Activated T-cell treated with anti-CD3 and anti-CD28 coated beads, Interleukin-2, amount 50 U/mL, for 1 hour (primary cell): Measurements from ENCODE around the gene ARHGEF11.

Experiments used
- DNase-seq: peaks from one replicate; pipeline ENCODE4 v3.0.0-alpha.2; 2020

The ARHGEF11 gene

DNA sequence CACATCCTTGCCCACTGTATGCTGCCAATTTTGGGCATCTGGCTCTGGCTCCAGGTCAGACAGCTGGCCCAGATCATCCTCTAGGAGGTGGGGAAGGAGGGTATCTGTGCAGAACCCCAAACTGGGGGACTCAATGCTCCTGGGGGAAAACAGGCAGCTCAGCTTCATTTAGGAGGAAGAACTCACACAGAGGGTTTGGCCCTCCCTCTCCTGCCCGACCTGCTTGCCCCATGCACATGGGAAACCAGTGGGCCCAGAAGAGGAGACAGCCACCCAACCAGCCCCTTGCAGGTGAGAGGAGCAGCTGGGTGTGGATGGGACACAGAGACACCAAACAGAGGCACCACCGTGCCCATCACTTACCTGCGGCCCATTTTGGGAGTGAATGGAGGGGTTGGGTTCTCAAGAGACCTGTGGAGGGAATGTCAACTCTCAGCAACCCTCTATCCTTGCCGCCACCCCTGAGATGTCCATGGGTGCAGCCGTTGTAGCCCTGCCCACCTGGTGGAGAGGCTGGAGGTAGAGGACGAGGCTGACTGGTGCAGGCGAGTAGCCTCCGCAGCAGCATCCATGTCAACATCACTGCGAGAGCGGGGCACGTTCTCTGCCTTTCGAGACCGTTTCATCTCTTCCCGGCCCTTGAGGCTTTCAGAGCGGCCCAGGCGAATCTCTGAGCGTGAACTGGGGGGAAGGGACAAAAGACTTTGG lies 97.6 kb downstream of the ARHGEF11 start:
- DNase-seq: no peak

- DNase-seq: no peak
These were observed 98.4 kb downstream of the ARHGEF11 start for GRCh38 chr1:156947127-156947526.

DNA sequence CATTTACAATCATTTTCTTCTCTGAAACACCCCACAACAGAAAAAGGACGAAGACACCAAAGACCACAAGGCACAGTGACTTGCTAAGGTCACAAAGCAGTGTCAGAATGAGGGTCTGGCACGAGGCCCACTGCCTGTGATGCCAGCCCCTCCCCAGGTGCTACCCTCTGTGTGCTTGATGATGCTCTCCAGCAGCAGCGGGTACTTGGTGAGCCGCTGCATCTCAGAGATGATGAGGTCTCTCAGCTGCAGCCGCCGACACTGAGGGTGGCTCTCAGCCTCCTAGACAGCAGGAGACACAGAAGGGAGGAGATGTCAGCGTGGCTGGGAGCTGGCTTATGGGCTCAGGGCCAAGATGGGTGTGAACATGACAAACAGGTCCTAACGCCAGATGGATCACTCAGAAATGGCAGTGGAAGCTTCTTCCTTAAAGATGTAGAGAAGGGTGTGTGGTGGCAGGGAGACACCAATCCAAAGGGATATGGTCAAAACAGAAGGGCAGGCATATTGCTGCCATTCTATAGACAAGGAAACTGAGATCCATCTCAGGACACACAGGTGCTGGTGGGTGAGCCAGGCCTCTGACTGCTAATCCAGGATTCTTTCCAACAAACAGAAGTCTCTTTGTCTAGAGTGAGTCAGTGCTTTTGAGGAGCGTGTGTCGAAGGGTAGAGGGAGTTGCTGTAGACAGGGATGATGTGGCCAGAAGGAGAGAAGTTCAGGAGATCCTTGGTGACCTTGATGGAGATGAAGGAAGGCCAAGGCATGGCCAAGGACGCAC lies 99.5 kb downstream of the ARHGEF11 start:
- DNase-seq: no peak

- DNase-seq: no peak
These were observed 100.7 kb downstream of the ARHGEF11 start for GRCh38 chr1:156944848-156945247.

- DNase-seq: no peak
These were observed 101.3 kb downstream of the ARHGEF11 start for GRCh38 chr1:156944268-156944667.

DNA sequence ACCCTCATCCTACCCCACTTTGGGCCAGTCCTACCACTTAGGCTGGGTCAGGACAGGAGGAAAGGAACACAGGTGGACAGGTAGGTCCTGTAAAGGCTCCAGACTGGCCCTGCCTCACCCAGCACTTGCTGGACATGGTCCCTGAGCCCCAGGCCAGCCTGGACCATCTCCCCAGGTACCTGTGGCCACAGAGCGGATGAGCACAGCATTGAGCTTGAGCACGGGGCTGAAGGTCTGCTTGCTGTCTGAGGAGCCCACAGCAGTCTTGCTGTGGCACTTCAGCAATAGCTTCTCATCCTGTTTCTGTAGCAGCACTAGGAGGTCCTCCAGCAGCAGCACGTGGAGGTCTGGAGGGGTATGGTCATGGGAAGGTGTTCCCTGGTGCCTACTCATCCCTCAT lies 101.8 kb downstream of the ARHGEF11 start:
- DNase-seq: no peak

GRCh38 chr1:156942576-156942975 lies 103.0 kb downstream of the ARHGEF11 start:
- DNase-seq: no peak

DNA sequence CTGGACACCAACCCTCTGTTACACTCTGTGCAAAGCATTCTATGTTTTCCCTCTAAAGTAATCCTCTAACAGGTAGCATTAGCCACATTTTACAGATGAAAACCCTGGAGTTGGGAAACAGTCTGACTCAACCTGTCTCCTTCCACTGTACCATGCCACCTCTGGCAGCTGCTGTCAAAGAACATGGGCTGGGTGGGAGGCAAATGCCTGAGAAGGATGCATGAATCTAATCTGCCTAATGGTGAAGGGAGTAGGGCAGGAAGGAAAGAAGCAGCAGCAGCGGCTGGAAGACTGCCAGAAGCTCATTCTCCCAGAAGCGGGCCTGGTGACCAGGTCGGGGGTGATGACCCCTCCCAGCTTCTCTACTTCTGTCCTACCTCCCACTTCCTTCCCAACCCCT lies 103.4 kb downstream of the ARHGEF11 start:
- DNase-seq: no peak

DNA sequence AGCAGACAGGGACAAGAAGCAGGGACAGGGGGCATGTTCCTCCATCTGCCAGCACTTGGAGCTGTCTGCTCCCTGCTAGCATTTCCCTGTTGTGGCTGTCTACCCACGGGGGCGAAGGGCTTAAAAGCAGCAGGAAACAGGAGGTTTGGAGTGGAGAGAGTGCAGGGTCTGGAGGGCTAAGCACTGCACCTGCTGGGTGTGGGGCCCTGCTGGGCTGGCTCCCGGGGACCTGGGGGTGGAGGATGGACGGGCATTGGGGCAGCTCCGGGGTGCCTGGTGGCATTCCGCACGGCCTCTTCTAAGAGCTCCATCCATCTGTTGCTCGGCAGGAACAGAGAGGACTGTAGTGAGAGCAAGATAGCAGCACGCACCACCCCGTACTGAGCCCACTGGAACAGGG lies 103.9 kb downstream of the ARHGEF11 start:
- no peak for DNase-seq

GRCh38 chr1:156939786-156940334 lies 105.7 kb downstream of the ARHGEF11 start:
- DNase-seq: no peak

- DNase-seq: no peak
These were observed 106.7 kb downstream of the ARHGEF11 start for GRCh38 chr1:156938813-156939212.

DNA sequence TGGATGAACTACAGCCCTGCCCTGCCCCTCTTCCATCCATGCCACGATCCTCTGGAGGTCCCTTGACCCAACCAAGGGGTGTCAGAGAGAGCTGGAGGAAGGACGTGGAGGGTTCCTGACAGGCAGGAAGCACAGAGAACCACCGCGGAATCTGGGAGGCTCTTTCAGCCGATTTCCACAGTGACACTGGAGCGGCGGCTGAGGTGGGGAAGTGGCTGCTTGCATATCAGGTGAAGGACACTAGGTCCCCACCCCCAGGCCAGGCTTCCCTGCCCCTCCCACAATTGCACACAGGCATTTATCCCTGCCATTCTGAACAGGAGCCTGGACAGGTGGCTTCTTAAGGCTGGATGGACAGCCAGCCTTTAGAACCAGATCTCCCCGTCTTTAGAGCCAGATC lies 107.7 kb downstream of the ARHGEF11 start:
- DNase-seq: no peak

- no peak for DNase-seq
These were observed 108.8 kb downstream of the ARHGEF11 start for GRCh38 chr1:156936721-156937220.

- no peak for DNase-seq
These were observed 109.4 kb downstream of the ARHGEF11 start for GRCh38 chr1:156936191-156936590.

GRCh38 chr1:156935505-156936128 lies 109.9 kb downstream of the ARHGEF11 start:
- DNase-seq: no peak

DNA sequence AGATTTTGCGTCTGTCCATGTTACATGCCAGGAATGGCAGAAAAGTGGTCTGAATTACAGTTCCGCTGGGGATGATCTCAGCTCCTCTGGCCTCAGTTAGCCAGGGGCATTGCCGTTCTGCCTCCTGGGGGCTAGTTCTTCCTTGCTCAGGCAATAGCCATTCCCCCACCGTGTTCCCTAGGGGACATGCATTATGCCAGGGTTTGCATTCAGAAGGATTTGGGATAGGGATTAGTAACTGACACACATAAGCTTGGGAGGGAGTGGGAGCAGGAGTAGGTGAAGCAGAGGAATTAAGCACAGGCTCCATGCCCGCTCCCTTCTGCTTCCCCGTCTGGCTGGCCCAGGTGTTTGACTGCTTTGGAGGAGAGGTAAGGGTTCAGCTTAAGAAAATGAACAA lies 112.4 kb downstream of the ARHGEF11 start:
- DNase-seq: no peak

- no peak for DNase-seq
These were observed 113.4 kb downstream of the ARHGEF11 start for GRCh38 chr1:156931974-156932710.

DNA sequence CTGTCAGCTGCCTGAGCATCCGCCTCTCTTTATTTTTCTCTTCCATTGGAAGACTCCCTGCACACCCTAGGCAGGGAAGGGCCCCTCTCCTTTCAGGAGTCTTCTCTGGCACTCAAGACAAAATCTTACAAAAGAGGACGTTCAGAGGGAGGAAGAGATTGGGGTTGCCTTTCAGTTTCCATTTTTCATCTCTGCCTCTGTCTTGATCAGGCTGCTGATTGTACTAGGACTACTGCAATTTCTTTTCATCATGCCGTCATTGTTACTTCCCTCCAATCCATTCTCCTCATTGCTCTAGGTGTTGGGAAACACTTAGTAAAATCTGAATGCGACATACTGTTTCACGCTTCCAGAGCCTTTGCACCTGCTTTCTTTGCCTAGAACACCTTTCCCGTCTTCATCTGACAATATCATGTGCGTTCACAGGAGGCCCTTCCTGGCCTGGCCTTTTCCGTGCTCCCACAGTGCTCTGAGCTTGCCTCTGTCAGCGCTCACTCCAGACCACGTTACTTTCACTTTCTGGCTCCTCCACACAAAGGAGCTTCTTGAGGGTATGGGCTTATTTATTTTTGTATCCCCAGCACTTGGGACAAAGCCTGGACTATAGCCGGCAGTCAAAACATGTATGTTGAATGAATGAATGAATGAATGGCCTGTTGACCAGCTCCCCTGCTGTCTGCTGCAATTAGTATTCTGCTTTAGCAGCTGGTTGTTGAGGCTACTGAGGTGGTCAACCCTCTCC lies 114.2 kb downstream of the ARHGEF11 start:
- DNase-seq: no peak

GRCh38 chr1:156930483-156930882 lies 115.1 kb downstream of the ARHGEF11 start:
- no peak for DNase-seq

DNA sequence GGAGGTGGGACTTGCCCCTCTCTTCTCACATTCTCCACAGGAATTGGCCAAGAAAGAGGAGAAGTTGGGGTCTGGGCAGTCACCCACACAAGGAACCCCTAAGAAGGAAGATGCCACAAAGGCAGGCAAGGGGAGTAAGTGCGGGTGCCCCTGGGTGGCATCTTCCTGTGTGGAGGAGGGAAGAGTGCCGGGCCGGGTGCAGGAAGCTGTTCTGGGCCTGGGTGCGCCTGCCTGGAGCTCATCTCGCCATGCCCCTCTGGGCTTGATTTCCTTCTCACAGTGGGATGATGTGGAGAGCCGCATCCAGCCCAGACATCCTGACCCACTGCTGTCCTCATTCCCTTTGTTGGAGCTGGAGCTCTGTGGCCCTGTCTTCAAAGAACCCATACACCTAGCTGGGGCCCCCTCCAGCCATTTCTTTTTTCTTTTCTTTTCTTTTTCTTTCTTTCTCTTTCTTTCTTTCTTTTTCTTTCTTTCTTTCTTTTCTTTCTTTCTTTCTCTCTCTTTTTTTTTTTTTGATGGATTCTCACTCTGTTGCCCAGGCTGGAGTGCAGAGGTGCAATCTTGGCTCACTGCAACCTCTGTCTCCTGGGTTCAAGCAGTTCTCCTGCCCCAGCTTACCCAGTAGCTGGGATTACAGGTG lies 115.8 kb downstream of the ARHGEF11 start:
- no peak for DNase-seq

GRCh38 chr1:156928043-156928602 lies 117.4 kb downstream of the ARHGEF11 start:
- DNase-seq: no peak
